Stromal cell of bone marrow (primary cell): Measurements from ENCODE around the gene NR6A1.

Source experiments
- DNase-seq: peaks from one replicate; pipeline ENCODE4 v3.0.0-alpha.2; 2012; ENCODE audit warnings: low read depth

The NR6A1 gene

DNA sequence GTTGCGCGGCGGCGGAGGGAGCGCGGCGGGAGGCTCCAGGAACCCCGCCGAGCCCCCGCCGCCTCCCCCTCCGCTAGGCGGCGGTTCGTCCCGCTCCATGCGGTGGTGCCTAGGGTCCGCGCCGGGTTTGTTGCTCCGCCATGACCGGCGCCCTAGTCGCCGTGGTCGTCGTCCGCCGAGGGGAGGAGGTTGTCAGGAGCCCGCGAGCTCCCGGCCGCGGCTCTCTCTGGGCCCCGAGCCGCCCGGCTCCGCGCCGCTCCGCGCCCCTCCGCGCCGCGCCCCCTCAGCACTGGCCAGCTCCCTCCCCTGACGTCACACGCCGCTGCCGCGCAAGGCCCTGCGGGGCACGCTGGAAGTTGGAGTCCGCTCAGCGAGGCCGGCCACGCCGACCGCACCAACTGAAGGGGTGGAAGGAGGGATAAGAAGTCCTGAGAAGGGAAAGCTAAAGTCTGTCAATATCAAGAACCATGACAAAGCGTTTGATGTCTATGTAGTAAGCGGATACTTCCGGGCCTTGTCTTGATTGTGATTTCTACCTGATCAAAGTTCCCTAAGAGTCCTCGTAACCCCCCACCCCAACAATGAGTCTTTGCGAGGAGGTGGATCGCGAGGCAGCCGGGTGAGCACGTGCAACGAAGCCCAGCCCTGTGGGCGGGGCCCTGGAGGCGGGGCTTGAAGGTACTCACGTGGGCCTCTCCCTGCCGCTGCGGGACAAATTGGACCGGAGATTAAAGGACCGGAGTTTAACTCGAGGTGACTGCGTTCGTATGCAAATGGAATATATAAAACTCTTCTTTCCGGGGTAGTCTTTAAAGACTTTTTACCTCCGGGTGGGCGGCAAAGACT is at the start of gene NR6A1:
Gene NR6A1, minus strand, starts transcription at position 291 of the 846 bp plus-strand sequence.
- DNase-seq, result peak; percentile 91

DNA sequence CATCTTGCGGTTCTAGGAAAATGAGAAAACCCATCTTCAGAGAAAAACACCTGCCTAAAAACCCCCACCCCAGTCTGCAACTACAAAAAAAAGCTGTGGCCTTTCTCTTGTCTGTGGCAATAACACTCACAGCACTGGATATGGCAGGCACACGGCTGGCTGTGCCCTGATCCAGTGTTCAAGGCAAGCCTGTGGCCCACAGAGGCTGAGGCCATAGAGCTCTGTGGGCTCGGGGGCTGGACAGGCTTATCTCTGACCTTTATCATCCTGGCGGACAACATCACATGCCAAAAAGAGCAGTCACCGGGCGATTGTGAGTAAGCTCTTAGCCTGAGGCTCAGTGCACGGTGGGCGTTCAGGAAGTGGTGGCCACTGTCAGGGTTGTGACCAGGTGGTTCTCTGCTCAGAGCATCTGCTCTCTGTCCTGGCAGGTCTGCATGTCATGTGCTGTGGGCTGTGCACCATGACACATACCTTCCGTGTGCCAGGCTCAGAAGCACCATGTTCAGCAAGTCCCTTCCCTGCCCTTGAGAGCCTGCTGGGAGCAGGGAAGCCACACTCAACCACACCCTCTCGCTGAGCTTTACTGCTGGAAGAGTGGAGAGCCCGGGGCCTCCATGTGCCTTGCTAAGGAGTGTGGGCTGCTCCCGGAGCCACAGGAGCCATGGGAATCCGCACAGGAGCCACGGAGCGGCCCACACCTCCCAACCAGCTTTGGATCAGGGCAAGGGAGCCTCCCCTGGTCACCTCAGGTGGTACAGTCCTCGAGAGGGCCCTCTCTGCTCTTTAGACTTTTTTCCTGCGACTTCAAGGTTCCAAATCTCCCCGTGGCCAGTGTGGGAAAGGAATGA is 47.5 kb upstream of the NR6A1 start:
- no peak for DNase-seq

DNA sequence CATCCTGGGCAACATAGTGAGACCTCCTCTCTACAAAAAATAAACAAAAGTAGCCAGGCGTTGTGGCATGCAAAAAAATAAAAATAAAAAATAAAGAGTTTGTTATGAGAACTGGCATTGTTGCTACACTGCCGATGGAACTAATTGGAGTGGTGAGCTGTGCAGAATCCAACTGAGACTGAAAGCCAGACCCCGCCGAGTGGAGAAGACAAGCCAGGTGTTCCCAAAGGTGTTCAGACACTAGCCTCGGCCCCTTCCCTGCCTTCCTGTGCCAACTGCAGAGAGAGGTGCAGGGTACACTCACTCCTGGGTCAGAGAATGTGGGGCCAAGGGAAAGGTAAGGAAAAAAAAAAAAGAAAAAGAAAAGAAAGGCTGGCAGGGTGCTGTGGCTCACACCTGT is 44.5 kb upstream of the NR6A1 start:
- no peak for DNase-seq

DNA sequence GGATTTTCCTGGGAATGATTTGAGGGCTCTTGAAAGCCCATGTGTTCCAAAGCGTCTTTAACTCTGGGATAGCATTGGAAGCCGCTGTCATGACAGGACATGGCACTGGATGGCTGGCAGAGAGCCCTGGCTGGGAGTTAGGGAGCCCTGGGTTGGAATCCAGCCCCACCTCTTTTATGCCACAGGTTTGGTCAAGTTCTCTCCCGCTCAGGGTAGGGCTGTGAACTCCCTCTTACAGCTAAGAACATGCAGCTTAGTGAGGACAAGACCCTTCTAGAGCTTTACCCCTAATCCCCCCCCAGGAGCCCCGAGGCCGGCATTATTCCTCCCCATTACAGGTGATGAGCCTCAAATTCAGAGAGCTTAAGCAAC is 43.0 kb upstream of the NR6A1 start:
- no peak for DNase-seq

DNA sequence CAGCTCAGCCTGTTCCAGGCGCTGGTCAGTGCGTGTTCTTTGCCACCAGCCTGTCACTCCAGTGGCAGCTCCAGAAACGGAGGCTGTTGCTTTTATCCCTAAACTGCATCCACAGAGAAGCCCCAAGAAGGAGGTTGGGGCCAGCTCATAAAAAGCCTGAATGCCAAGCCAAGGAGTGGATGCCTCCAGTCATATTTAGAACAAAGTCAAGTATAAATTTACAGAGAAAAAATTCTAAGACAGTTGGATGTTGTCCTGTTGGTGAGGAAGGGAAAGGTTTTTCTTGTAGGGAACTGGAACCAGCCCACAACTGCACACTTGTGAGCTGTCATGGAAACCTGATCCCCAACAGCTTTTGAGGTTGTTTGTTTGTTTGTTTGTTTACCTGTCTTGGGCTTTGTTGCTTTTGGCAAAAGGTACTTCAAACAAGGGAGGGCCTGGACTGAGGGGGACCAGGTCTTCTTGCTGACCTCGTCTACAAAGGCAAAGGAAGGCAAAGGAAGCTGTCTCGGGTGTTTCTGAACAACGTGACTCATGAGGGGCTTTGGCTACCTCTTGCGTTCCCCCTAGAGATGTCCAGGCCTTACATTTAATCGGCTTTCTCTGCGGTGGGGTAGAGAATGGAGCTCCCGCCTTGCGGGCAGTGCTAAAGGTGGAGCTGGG is 42.5 kb upstream of the NR6A1 start:
- no peak for DNase-seq

DNA sequence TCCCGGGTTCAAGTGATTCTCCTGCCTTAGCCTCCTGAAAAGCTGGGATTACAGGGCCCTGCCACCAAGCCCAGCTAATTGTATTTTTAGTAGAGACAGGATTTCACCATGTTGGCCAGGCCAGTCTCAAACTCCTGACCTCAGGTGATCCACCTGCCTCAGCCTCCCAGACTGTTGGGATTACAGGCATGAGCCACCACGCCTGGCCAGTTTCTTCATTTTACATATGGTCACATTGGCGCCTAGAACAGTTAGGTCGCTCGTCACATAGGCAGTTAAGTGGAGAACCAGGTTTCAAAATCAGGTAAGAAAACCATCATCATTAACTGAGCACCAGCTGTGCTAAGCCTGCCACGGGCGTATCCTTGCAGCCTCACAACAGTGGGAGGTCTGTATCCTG is 41.9 kb upstream of the NR6A1 start:
- DNase-seq, result no peak

DNA sequence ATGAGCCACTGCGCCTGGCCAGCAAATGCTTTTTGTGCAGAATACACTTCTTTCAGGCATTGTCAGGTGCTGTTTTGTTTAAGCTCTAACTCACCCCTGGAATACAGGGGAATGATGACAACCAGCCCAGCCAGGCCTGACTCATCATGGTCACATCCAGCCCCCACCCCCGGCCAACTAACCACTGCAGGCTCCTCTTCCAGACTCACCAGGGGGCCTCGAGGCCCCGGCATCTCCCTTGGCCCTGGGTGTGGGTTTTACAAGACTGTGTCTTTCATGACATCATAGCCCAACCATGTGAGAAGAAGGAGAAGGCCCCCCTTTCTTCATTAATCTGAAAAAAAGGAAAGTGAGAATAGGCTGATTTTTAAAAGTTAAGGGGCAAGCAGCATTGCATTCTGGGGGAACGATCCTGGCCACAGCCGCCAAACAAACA is 41.3 kb upstream of the NR6A1 start:
- DNase-seq, result peak; percentile 96

DNA sequence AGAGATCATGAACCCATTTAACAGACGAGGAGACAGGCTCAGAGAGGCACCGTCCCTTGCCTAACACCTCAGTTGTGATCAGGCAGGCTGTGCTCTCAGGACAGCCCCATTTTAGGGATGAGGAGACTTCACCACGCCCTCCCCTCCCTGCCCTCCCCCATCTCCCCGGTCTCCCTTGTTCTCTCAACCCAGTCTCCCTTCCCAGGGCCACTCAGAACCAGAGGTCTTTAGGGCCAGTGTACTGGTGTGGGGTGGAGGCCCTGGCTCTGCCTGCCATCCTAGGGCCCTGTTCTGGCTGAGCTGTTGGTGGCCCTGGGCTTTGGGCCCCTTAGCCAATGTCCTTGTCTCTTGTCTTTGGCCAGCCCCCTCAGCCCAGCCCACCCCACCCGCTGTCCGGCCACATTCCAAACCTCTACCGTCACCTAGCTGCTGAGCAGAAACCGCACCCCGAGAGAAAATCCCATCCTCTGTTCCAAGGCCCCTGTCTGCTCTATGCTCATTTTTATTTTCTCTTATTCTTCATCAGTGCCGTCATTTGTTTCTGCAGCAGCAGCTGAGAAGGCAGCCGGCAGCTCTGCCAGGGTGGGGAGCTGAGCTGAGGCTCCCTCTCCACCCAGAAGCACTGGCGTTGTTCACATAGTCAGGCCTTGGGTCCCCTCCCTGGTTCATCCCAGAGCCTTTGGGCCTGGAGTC is 39.7 kb upstream of the NR6A1 start:
- peak; percentile 42 for DNase-seq

DNA sequence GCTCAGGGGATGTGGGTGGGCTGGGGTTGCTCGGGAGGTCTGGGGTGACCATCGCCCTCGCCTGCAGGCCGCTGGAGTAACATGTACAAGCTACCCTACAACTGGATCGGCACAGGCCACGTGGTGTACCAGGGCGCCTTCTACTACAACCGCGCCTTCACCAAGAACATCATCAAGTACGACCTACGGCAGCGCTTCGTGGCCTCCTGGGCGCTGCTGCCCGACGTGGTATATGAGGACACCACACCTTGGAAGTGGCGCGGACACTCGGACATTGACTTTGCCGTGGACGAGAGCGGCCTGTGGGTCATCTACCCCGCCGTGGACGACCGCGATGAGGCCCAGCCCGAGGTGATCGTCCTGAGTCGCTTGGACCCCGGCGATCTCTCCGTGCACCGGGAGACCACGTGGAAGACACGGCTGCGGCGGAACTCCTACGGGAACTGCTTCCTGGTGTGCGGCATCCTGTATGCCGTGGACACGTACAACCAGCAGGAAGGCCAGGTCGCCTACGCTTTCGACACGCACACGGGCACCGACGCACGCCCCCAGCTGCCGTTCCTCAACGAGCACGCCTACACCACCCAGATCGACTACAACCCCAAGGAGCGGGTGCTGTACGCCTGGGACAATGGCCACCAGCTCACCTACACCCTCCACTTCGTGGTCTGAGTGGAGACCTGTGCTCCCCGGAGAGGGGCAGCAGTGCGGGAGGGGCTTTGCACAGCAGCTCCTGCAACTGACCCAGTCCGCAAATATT is 38.8 kb upstream of the NR6A1 start:
- no peak for DNase-seq

DNA sequence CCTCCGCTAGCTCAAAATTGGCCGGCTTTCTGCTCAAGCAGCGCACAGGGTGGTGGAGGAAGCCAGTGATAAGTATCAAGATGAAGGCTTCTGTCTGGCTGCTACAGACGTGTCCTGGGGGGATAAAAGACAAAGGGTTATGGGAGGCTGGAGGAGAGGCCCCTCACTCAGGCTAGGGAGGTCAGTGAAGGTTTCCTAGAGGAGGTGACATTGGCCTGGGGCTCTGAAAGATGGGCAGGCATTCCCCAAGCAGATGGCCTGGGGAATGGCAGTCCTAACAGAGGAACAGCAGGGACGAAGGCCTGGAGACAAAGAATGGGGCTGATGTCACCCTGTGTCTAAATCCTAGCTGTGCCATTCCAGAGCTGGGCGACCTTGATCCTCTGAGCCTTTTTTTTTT is 38.1 kb upstream of the NR6A1 start:
- DNase-seq, result no peak

DNA sequence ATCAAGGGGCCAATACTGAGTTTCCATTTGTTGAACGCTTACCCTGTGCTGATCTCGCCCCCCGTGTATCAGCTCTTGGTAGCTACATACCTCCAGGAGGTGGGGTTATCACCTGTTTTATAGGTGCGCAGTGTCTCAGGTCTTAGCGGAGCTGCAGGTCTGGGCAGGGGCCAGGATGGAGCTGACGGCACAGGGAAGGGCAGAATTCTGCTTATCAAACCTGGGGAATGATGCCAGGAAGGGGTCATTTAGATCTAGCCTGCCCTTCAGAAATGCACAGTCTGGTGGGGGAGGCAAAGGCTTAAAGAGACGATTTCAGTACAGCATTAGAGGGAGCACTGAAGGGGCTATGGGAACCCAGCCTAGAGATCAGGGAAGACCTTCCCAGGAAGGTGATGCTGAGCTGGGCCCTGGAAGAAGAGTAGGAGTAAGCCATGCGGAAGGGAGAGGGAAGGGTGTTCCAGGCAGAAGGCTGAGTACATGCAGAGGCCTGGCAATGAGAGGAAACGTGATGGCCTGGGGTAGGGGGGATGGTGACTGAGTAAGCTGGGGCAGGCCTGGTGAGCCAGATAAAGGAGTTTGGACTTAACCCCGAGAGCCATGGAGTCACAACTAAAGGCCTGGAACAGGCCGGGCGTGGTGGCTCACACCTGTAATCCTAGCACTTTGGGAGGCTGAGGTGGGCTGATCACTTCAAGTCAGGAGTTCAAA is 37.3 kb upstream of the NR6A1 start:
- no peak for DNase-seq

DNA sequence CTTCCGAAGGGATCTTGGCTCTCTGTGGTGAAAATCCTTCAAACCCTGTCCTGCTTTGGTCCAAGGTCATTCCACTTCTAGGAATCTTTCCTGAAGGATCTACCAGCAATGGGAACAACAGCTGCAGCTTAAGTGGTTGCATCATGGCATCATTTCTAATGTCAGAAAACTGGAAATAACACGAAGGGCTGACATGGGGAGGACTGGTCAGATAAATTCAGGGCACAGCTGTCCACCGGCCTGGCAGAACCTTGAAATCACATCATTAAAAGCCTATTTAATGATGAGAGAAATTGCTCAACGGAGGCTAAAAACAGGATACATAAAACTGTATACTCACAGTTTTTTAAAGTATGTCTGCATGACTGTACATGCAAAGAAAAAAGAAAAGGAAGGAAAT is 34.1 kb upstream of the NR6A1 start:
- no peak for DNase-seq

DNA sequence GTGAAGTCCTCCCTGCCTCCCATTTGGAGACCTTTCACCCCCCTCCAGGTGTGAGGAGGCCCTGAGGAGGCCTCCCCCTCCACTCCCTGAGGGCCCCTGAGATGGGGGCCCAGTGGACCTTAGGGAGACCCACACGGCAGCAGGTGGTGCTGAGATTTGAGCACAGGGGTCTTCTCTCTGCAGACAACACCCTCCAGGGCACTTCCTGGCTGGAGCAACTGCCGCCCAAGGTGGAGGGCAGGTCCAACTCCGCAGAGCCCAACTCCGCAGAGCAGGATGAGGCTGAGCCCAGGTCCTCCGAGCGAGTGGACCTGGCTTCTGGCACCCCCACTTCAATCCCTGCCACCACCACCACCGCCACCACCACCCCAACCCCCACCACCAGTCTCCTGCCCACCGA is 32.8 kb upstream of the NR6A1 start:
- no peak for DNase-seq

DNA sequence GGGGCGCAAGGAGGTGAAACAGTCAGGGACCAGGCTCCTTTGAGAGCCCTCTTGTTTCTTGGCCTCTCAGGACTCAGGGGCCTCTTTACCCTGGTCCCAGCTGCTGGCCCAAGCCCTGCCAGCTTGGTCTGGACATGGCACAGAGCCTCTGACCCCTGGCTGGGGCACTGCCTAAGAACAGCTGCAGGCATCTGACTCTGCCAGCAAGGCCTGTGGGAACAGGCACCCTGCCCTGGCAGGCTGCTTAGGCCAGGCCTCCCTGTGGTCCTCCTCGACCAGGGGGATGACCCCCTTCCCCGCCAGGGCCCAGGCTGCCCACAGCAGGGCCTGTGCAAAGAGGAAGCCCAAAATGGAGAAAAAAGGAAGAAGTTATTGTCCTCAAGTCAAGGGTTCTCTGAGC is 31.3 kb upstream of the NR6A1 start:
- no peak for DNase-seq

DNA sequence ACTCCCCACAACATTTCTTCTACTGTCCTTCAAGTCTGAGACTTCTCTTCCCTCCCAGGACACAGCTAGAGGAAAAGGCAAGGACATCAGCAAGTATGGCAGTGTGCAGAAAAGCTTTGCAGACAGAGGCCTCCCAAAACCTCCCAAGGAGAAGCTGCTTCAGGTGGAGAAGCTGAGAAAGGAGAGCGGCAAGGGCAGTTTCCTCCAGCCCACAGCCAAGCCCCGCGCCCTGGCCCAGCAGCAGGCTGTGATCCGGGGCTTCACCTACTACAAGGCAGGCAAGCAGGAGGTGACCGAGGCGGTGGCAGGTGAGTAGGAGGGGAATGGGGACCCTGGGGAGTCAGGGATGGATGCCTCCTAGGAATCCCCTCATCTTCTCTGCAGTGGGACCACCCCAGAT is 30.2 kb upstream of the NR6A1 start:
- DNase-seq, result no peak

DNA sequence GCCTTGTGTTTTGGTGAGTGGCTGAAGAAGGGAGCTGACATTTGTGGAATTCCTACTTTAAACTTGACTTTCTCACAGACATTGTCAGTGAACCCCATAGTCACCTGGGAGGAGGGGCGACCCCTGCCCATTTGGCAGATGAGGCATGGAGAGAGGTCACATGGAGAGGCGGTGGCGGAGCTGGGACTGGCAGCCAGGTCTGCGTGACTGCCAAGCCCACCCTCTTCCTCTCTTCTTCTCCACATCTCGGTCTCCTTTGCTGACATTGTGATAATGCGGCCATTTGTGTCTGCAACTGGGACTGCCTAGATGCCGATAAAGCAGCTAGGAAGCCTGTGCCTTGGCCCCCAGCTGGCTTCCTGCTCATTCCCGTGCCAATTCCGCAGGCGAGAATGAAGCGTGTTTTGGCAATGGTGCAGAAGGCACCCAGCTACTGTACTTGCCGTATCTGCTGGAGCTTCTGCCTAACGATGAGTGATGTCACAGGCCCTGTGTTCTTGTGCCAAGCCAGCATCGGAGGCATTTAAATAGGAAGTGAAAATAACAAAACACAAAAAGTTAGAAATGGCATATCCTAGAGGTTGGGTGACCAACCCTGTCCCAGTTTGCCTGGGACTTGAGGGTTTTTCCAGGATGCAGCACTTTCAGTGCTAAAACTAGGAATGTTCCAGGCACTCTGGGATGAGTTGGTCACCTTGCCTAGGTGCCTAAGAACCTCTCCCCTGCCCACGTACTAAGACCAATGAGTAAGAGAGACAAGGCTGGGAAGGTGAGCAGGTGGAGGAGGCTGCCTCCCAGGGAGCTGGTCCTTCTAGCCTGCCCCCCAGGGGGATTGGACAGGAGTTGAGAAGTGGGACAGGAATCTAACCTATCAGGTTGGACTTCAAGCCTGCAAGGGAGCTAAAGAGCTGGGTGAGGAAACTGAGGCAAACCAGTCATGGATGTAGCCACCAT is 29.5 kb upstream of the NR6A1 start:
- DNase-seq, result no peak

DNA sequence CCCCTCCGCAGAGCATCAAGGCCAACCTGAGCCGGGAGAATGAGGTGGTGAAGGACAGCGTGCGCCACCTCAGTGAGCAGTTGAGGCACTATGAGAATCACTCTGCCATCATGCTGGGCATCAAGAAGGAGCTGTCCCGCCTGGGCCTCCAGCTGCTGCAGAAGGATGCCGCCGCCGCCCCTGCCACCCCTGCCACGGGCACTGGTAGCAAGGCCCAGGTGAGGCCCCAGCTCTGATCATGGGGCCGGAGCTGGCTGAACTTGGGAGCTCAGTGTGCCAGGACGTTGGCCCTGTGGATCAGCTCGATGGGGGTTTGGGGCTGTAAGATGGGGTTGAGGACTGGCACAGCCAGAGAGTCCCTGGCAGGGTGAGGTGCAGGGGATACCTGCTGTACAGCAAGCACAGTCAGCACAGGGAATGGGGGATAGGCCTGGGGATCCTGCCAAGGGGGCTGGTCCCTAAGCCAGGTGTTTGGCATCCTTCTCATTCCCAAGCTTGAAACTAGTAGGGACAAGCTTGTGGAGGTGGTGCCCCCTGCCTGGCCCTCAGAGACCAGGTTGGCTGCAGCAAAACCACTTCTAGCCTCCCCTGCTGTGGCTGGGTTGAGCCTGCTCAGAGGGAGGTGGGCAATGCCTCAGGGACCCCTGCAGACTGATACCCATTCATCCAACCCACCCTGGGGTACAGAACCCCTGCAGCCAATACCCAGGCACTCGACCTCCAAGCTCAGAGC is 28.3 kb upstream of the NR6A1 start:
- DNase-seq, result no peak

DNA sequence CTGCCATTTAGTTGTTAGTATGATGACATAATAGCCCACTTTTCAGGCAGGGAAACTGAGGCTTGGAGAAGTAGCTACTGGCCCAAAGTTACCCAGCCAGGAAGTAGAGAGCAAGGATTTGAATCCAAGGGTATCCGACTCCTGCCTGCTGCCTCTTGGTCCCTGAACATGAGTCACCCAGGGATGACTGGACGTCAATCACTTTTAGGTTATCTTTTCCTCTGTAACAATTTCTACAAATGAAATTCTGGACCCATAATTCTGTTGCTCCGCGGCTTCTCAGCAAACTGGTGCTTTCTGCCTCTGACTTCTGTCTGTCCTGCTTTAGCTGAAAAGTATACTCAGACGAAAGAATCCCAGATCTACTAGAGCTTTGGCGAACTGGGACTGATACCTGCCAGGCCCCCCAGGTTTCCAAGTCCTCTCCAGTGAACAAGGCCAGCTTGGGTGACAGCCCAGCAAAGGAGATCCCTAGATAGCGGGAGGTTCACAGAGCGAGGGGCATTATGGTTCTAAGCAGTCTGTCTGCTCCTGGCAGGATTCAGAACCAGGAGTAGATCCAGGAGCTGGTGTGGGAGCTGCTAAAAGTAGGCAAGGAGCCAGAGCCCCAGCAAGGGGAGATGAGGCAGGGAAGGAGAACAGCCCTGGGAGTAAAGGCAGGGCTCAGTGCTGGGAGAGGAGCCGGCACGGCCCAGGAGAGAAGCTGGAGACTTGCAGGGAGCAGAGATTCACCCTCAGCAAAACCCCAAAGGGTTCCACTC is 26.4 kb upstream of the NR6A1 start:
- DNase-seq, result no peak
